CD4-positive, alpha-beta memory T cell (primary cell): ENCODE results near the gene GUSB. TPM values are rescaled to one million over a fixed set of nuclear protein-coding genes. Genes with fewer than 3 reads are reported as not detected.
"Not testable (repeated sequence)": the region's sequence is repeated elsewhere in the genome, so short reads cannot be mapped to it uniquely, and the experiment has no call there.

Source experiments
- CTCF ChIA-PET: fragments of 350-600 bp; sonication (Branson Sonifier 250); formaldehyde crosslinking; loops from one replicate; lab custom pipeline; 2021; ENCODE audit warnings: inconsistent platforms; ENCODE audit not compliant: partially characterized antibody; lab: Charles Lee
- POLR2A ChIA-PET: fragments of 350-600 bp; sonication (Branson Sonifier 250); formaldehyde crosslinking; loops from one replicate; lab custom pipeline; 2021; ENCODE audit not compliant: partially characterized antibody; lab: Charles Lee
- DNase-seq, 5 donors: peaks; one replicate each; pipeline versions ENCODE4 v3.0.0 to v3.0.0-alpha.2; 2020 to 2022; ENCODE audit warnings: mixed read lengths in 1 of 5
- H3K27ac ChIP-seq: one replicate; pipeline ENCODE4 v1.7.0; 2013; ENCODE audit warnings: low read depth, low read length
- H3K27me3 ChIP-seq: 2 replicates; pipeline ENCODE4 v1.7.0; 2013; ENCODE audit warnings: mild to moderate bottlenecking, low read length, moderate library complexity; ENCODE audit not compliant: insufficient read depth
- H3K36me3 ChIP-seq: 2 replicates; pipeline ENCODE4 v1.7.0; 2013; ENCODE audit warnings: mild to moderate bottlenecking, low read length, moderate library complexity; ENCODE audit not compliant: insufficient read depth
- H3K4me1 ChIP-seq: 2 replicates; pipeline ENCODE4 v1.7.0; 2013; ENCODE audit warnings: mild to moderate bottlenecking, low read length, moderate library complexity; ENCODE audit not compliant: insufficient read depth
- H3K4me3 ChIP-seq, 2 donors: one replicate each; pipeline ENCODE4 v1.7.0; 2013; ENCODE audit warnings: low read length in 2 of 2, mild to moderate bottlenecking in 1 of 2
- H3K9me3 ChIP-seq, 2 donors: one replicate each; pipeline ENCODE4 v1.7.0; 2013; ENCODE audit warnings: low read length in 2 of 2, control low read depth in 1 of 2; ENCODE audit not compliant: control insufficient read depth in 1 of 2
- H3K27ac Mint-ChIP-seq, 7 donors: one replicate each; pipeline ENCODE4 v1.8.0; 2020 to 2021; ENCODE audit warnings: mixed read lengths in 7 of 7, mild to moderate bottlenecking in 6 of 7, inconsistent platforms in 3 of 7, moderate library complexity in 3 of 7
- H3K27me3 Mint-ChIP-seq, 2 donors: one replicate each; pipeline ENCODE4 v1.8.0; 2020 to 2021; ENCODE audit warnings: mixed read lengths in 2 of 2
- H3K36me3 Mint-ChIP-seq, 2 donors: one replicate each; pipeline ENCODE4 v1.8.0; 2020 to 2021; ENCODE audit warnings: mixed read lengths in 2 of 2, inconsistent platforms in 1 of 2, mild to moderate bottlenecking in 1 of 2
- H3K4me1 Mint-ChIP-seq, 4 donors: one replicate each; pipeline ENCODE4 v1.8.0; 2020 to 2021; ENCODE audit warnings: mixed read lengths in 4 of 4, mild to moderate bottlenecking in 1 of 4
- H3K4me3 Mint-ChIP-seq, 8 donors: one replicate each; pipeline ENCODE4 v1.8.0; 2020 to 2021; ENCODE audit warnings: mixed read lengths in 8 of 8, mild to moderate bottlenecking in 7 of 8, moderate library complexity in 6 of 8, inconsistent platforms in 3 of 8
- H3K9me3 Mint-ChIP-seq, 8 donors: one replicate each; pipeline ENCODE4 v1.8.0; 2020 to 2021; ENCODE audit warnings: mixed read lengths in 8 of 8, mild to moderate bottlenecking in 5 of 8, inconsistent platforms in 3 of 8, moderate library complexity in 1 of 8
- intact Hi-C: fragments of 100-400 bp; cut with micrococcal nuclease; formaldehyde crosslinking; loops from one replicate; pipeline ENCODE4 v1.15.1; 2023
- polyA plus RNA-seq, 2 donors: library from polyadenylated mRNA; unstranded; fragments of 300-500 nt; fragmentation: Illumina TruSeq; gene quantifications; one replicate each; pipeline ENCODE4 v1.2.3, GENCODE V29; 2021
- total RNA-seq, 2 experiments: library from RNA; stranded (reverse); gene quantifications; one replicate each; pipeline ENCODE4 v1.2.3, GENCODE V29; 2021

Gene GUSB
- 10 to 100 TPM; 49.3 to 52.0 TPM for total RNA-seq
- 10 to 100 TPM; 48.0 to 63.5 TPM for polyA plus RNA-seq

GRCh38 chr7:65981965-65982792 is at the start of gene GUSB:
Gene GUSB, minus strand, starts transcription at chr7:65982213. Its CDS starts 30 bp downstream, at chr7:65982183.
- Histone ChIP-seq H3K4me1 (peaks cover 17% of the 10 kb centered on the region), H3K36me3 (peaks cover 7% of the 10 kb centered on the region), H3K27ac (peak within 1 kb of the TSS; percentile 64), H3K27me3 (no peaks in the 10 kb centered on the region), H3K4me3 (peak within 1 kb of the TSS; percentile 47 to 90), H3K9me3 (no peaks in the 10 kb centered on the region)
- DNase-seq, result peak; percentile 84 to 87 (median 86)
- Mint-ChIP-seq H3K27ac (peak within 1 kb of the TSS; percentile 85 to 96 (median 92)), H3K4me3 (peak within 1 kb of the TSS; percentile 82 to 95 (median 87)), H3K36me3 (peaks cover 0 to 12% of the 10 kb centered on the region in 2 donors), H3K9me3 (no peaks in the 10 kb centered on the region), H3K4me1 (peaks cover 6 to 12% (median 9%) of the 10 kb centered on the region in 4 donors), H3K27me3 (no peaks in the 10 kb centered on the region)
- intact Hi-C loops, result loop anchor here (2.0 kb wide), 5 partner anchors 93 to 511 kb away; partner anchors contain the start of genes ASL, CRCP and VKORC1L1
- POLR2A ChIA-PET, result interaction anchor here (0.7 to 1.5 kb wide), 6 partner anchors 12 to 511 kb away, joined by 3 to 6 read pairs (median 4); partner anchors contain the start of gene CRCP
- CTCF ChIA-PET, result no interaction called here

GRCh38 chr7:66028342-66028741 is 46.3 kb upstream of the GUSB start:
- H3K4me3 ChIP-seq, H3K4me1 ChIP-seq, CTCF ChIA-PET, H3K4me3 Mint-ChIP-seq, H3K27me3 Mint-ChIP-seq, H3K27ac ChIP-seq, H3K36me3 Mint-ChIP-seq, H3K27ac Mint-ChIP-seq, intact Hi-C loops, H3K9me3 ChIP-seq, POLR2A ChIA-PET, DNase-seq, H3K9me3 Mint-ChIP-seq, H3K4me1 Mint-ChIP-seq, H3K27me3 ChIP-seq, H3K36me3 ChIP-seq: not testable (repeated sequence)

GRCh38 chr7:66016131-66016461 is 34.1 kb upstream of the GUSB start:
- H3K4me3 ChIP-seq, result no peak overlapping the region
- Mint-ChIP-seq H3K4me1 (no peaks in the 10 kb centered on the region), H3K27me3 (peaks cover 0 to 2% of the 10 kb centered on the region in 2 donors), H3K4me3 (no peak overlapping the region), H3K27ac (no peak overlapping the region), H3K36me3 (no peaks in the 10 kb centered on the region), H3K9me3 (no peaks in the 10 kb centered on the region)
- no peak for DNase-seq
- intact Hi-C loops, result no loop called here
- H3K36me3 ChIP-seq, result no peaks in the 10 kb centered on the region
- H3K27ac ChIP-seq, result no peak overlapping the region
- POLR2A ChIA-PET, result no interaction called here
- CTCF ChIA-PET, result no interaction called here
- no peaks in the 10 kb centered on the region for H3K9me3 ChIP-seq
- no peaks in the 10 kb centered on the region for H3K4me1 ChIP-seq
- H3K27me3 ChIP-seq, result no peaks in the 10 kb centered on the region

GRCh38 chr7:66015440-66016130 is 33.6 kb upstream of the GUSB start:
- peaks cover 0 to 2% of the 10 kb centered on the region in 2 donors for H3K27me3 Mint-ChIP-seq
- intact Hi-C loops, result no loop called here
- H3K4me1 ChIP-seq, result no peaks in the 10 kb centered on the region
- no peaks in the 10 kb centered on the region for H3K9me3 ChIP-seq
- DNase-seq, result no peak
- ChIA-PET CTCF (interaction anchor here (0.7 kb wide), 2 partner anchors 325 to 339 kb away, joined by 3 read pairs; no protein-coding TSS in a partner anchor), POLR2A (no interaction called here)
- H3K4me3 Mint-ChIP-seq, result no peak overlapping the region
- H3K9me3 Mint-ChIP-seq, result no peaks in the 10 kb centered on the region
- no peak overlapping the region for H3K27ac ChIP-seq
- no peaks in the 10 kb centered on the region for H3K4me1 Mint-ChIP-seq
- no peaks in the 10 kb centered on the region for H3K36me3 ChIP-seq
- H3K27ac Mint-ChIP-seq, result peak overlapping the region in 1 of 7 donors; percentile 22
- no peak overlapping the region for H3K4me3 ChIP-seq
- H3K27me3 ChIP-seq, result no peaks in the 10 kb centered on the region
- no peaks in the 10 kb centered on the region for H3K36me3 Mint-ChIP-seq

- Histone ChIP-seq H3K27me3 (no peaks in the 10 kb centered on the region), H3K27ac (no peak overlapping the region), H3K4me1 (no peaks in the 10 kb centered on the region), H3K9me3 (no peaks in the 10 kb centered on the region), H3K36me3 (no peaks in the 10 kb centered on the region), H3K4me3 (no peak overlapping the region)
- H3K36me3 Mint-ChIP-seq, result no peaks in the 10 kb centered on the region
- POLR2A ChIA-PET, result no interaction called here
- peaks cover 0 to 4% of the 10 kb centered on the region in 2 donors for H3K27me3 Mint-ChIP-seq
- no peak overlapping the region for H3K27ac Mint-ChIP-seq
- CTCF ChIA-PET, result no interaction called here
- no peak overlapping the region for H3K4me3 Mint-ChIP-seq
- intact Hi-C loops, result no loop called here
- H3K9me3 Mint-ChIP-seq, result no peaks in the 10 kb centered on the region
- no peak for DNase-seq
- no peaks in the 10 kb centered on the region for H3K4me1 Mint-ChIP-seq
Measured at GRCh38 chr7:66013938-66014337, 31.9 kb upstream of the GUSB start.

GRCh38 chr7:66007232-66007631 is 25.2 kb upstream of the GUSB start:
- Mint-ChIP-seq H3K4me3 (no peak overlapping the region), H3K9me3 (no peaks in the 10 kb centered on the region), H3K27ac (no peak overlapping the region), H3K4me1 (no peaks in the 10 kb centered on the region), H3K27me3 (peaks cover 0 to 4% of the 10 kb centered on the region in 2 donors), H3K36me3 (no peaks in the 10 kb centered on the region)
- CTCF ChIA-PET, result no interaction called here
- Histone ChIP-seq H3K4me1 (no peaks in the 10 kb centered on the region), H3K27ac (no peak overlapping the region), H3K9me3 (no peaks in the 10 kb centered on the region), H3K4me3 (no peak overlapping the region), H3K36me3 (no peaks in the 10 kb centered on the region), H3K27me3 (no peaks in the 10 kb centered on the region)
- intact Hi-C loops, result no loop called here
- POLR2A ChIA-PET, result no interaction called here
- DNase-seq, result no peak

- H3K4me3 Mint-ChIP-seq, H3K27me3 Mint-ChIP-seq, intact Hi-C loops, H3K36me3 ChIP-seq, H3K9me3 ChIP-seq, POLR2A ChIA-PET, DNase-seq, H3K36me3 Mint-ChIP-seq, H3K4me1 ChIP-seq, H3K4me1 Mint-ChIP-seq, H3K27me3 ChIP-seq, CTCF ChIA-PET, H3K9me3 Mint-ChIP-seq, H3K27ac ChIP-seq, H3K27ac Mint-ChIP-seq, H3K4me3 ChIP-seq: not testable (repeated sequence)
Measured at GRCh38 chr7:66005115-66005671, 23.2 kb upstream of the GUSB start.
